LNCAP (cell line): ENCODE measurements around the gene MAP2.

Source experiments
- TF ChIP-seq, protein P1 (sequence below): fragments of 450-650 bp; IDR thresholded peaks from 2 replicates; pipeline ENCODE4 v1.5.1; 2017; ENCODE audit warnings: mild to moderate bottlenecking

MAP2 gene

DNA sequence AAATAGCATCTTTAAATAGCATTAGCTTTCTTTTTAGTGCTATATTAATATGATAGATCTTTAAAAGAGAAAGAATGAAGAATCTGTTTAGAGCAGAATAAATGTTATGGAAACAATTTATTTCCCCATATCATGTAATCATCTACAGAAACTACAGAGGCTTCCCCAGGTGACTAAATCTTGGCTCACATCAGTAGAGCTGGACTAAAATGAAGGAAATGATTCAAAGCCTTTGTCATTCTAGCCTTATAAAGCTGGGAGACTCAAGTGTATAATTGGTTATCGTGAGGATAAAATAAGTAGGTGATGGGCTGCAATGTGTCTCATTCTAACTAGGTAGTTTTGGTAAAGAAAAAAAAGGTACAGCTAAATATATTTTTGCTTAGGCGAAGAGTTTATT is 264.5 kb downstream of the MAP2 start:
- TF ChIP-seq, protein P1, sequence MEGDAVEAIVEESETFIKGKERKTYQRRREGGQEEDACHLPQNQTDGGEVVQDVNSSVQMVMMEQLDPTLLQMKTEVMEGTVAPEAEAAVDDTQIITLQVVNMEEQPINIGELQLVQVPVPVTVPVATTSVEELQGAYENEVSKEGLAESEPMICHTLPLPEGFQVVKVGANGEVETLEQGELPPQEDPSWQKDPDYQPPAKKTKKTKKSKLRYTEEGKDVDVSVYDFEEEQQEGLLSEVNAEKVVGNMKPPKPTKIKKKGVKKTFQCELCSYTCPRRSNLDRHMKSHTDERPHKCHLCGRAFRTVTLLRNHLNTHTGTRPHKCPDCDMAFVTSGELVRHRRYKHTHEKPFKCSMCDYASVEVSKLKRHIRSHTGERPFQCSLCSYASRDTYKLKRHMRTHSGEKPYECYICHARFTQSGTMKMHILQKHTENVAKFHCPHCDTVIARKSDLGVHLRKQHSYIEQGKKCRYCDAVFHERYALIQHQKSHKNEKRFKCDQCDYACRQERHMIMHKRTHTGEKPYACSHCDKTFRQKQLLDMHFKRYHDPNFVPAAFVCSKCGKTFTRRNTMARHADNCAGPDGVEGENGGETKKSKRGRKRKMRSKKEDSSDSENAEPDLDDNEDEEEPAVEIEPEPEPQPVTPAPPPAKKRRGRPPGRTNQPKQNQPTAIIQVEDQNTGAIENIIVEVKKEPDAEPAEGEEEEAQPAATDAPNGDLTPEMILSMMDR, result no peak

- TF ChIP-seq, protein P1, result no peak
These were observed 266.3 kb downstream of the MAP2 start for GRCh38 chr2:209690029-209690754.

DNA sequence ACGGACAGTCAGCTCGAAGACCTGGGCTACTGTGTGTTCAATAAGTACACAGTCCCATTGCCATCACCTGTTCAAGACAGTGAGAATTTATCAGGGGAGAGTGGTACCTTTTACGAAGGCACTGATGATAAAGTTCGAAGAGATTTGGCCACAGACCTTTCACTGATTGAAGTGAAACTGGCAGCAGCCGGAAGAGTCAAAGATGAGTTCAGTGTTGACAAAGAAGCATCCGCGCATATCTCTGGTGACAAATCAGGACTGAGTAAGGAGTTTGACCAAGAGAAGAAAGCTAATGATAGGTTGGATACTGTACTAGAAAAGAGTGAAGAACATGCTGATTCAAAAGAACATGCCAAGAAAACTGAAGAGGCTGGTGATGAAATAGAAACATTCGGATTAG is 270.9 kb downstream of the MAP2 start:
- TF ChIP-seq, protein P1, result no peak

DNA sequence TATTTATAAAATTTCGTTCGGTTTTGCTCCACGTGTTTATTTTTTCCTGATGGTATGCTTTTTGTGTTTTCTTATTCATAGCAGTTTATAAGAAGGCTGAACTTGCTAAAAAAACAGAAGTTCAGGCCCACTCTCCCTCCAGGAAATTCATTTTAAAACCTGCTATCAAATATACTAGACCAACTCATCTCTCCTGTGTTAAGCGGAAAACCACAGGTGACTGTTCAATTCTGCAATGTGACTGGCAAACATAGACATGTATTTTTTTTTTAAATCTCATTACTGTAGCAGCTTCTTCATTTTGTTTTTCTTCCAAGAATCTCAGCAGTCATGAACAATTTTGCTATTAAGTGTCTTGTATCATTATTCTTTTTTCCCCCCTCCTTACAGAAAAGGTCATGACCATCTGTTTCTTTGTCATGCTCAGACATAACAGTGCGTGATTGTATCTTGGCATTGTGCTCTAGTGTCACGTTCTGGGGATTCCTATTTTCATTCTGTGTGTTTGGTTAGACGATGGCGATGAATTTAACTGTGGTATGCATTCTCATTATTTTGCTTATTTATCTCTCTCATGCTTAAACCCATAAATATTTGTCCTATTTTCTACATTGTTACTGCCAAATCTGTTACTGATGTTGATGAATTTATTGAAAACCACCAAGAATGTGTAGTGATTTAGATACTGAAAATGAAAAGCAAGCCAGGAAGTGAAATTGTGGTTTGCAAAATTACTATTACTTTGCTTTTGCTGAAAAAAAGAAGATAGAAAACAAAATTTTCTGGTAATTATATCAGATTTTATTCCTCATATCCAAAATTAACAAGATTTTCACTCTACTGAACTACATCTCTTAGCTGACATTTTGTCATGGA is 273.2 kb downstream of the MAP2 start:
- TF ChIP-seq, protein P1, result no peak

- TF ChIP-seq, protein P1, result no peak
These were observed 278.9 kb downstream of the MAP2 start for GRCh38 chr2:209702775-209703174.

- TF ChIP-seq, protein P1, result no peak
These were observed 289.4 kb downstream of the MAP2 start for GRCh38 chr2:209713219-209713618.

DNA sequence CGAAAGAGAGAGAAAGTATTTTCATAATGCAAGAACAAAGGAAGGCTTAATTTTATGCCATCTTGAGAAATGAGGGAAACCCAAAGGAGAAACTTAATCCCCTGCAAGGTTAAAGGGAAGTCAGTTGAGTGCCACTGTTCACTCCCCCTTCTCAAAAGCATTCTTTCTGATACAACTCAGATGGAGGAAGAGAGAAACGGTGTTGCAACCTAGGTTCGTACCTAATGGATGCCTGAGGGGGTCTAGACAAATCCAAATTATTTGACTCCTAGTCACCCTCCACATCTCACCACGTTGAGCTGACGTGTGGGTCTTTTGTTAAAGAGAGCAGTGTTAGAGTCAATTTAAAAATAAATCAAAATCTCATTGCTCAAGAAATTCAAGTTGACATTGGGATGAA is 295.2 kb downstream of the MAP2 start:
- TF ChIP-seq, protein P1, result no peak
